H9 (cell line): Measurements from ENCODE around the gene PCSK6. TPM values are rescaled to one million over a fixed set of nuclear protein-coding genes. Genes with fewer than 3 reads are reported as not detected.

Source experiments
- DNase-seq: peaks from one replicate; pipeline ENCODE4 v3.0.0-alpha.2; 2017
- H2AFZ ChIP-seq: one replicate; pipeline ENCODE4 v1.6.1; 2013; ENCODE audit warnings: mild to moderate bottlenecking, low read length, control low read depth, moderate library complexity
- H2AK5ac ChIP-seq: 2 replicates; pipeline ENCODE4 v1.6.1; 2013; ENCODE audit warnings: low read length, control low read depth, mixed read lengths; ENCODE audit not compliant: insufficient read length
- H2BK120ac ChIP-seq: one replicate; pipeline ENCODE4 v1.6.1; 2013; ENCODE audit warnings: low read depth, mild to moderate bottlenecking, low read length, control low read depth, inconsistent platforms; ENCODE audit not compliant: poor library complexity, severe bottlenecking
- H2BK12ac ChIP-seq: 2 replicates; pipeline ENCODE4 v1.6.1; 2013; ENCODE audit warnings: low read length, control low read depth, mixed read lengths, low read depth; ENCODE audit not compliant: insufficient read length
- H2BK15ac ChIP-seq: 2 replicates; pipeline ENCODE4 v1.6.1; 2013; ENCODE audit warnings: low read depth, low read length, control low read depth
- H2BK20ac ChIP-seq: one replicate; pipeline ENCODE4 v1.6.1; 2013; ENCODE audit warnings: low read depth, mild to moderate bottlenecking, low read length, control low read depth, inconsistent platforms; ENCODE audit not compliant: poor library complexity, severe bottlenecking
- H2BK5ac ChIP-seq: 2 replicates; pipeline ENCODE4 v1.6.1; 2013; ENCODE audit warnings: low read length, control low read depth, mixed read lengths; ENCODE audit not compliant: insufficient read length
- H3K14ac ChIP-seq: 2 replicates; pipeline ENCODE4 v1.6.1; 2013; ENCODE audit warnings: low read length, control low read depth; ENCODE audit not compliant: insufficient read depth
- H3K18ac ChIP-seq: 2 replicates; pipeline ENCODE4 v1.6.1; 2013; ENCODE audit warnings: low read depth, mild to moderate bottlenecking, mixed read lengths, low read length, control low read depth; ENCODE audit not compliant: insufficient read length
- H3K23ac ChIP-seq: 2 replicates; pipeline ENCODE4 v1.6.1; 2013; ENCODE audit warnings: low read length, control low read depth, mixed read lengths, low read depth; ENCODE audit not compliant: insufficient read length
- H3K23me2 ChIP-seq: 2 replicates; pipeline ENCODE4 v1.6.1; 2013; ENCODE audit warnings: low read depth, mild to moderate bottlenecking, mixed read lengths, low read length, control low read depth; ENCODE audit not compliant: insufficient read length, poor library complexity, severe bottlenecking
- H3K27ac ChIP-seq: 2 replicates; pipeline ENCODE4 v1.5.1; 2013; ENCODE audit warnings: low read length, control low read depth, mixed read lengths, low read depth; ENCODE audit not compliant: insufficient read length
- H3K27me3 ChIP-seq: 2 replicates; pipeline ENCODE4 v1.6.1; 2013; ENCODE audit warnings: low read length, control low read depth, inconsistent platforms; ENCODE audit not compliant: insufficient read depth
- H3K4ac ChIP-seq: 2 replicates; pipeline ENCODE4 v1.6.1; 2013; ENCODE audit warnings: low read depth, mild to moderate bottlenecking, control low read depth, inconsistent platforms, low read length, moderate library complexity
- H3K4me1 ChIP-seq: 2 replicates; pipeline ENCODE4 v1.6.1; 2013; ENCODE audit warnings: low read length, control low read depth, inconsistent platforms; ENCODE audit not compliant: insufficient read depth
- H3K4me2 ChIP-seq: 2 replicates; pipeline ENCODE4 v1.6.1; 2013; ENCODE audit warnings: low read length, control low read depth, mixed read lengths; ENCODE audit not compliant: insufficient read length, insufficient read depth
- H3K56ac ChIP-seq: 2 replicates; pipeline ENCODE4 v1.6.1; 2013; ENCODE audit warnings: low read depth, mild to moderate bottlenecking, mixed read lengths, low read length, control low read depth; ENCODE audit not compliant: insufficient read length
- H3K79me1 ChIP-seq: 2 replicates; pipeline ENCODE4 v1.6.1; 2013; ENCODE audit warnings: low read depth, mild to moderate bottlenecking, moderate library complexity, low read length, control low read depth, inconsistent platforms; ENCODE audit not compliant: insufficient read depth, poor library complexity, severe bottlenecking
- H3K79me2 ChIP-seq: 2 replicates; pipeline ENCODE4 v1.6.1; 2013; ENCODE audit warnings: low read length, control low read depth, inconsistent platforms; ENCODE audit not compliant: insufficient read depth
- H3K9ac ChIP-seq: 2 replicates; pipeline ENCODE4 v1.6.1; 2013; ENCODE audit warnings: low read length, control low read depth, mixed read lengths; ENCODE audit not compliant: insufficient read length; ENCODE audit errors: extremely low read depth
- H3K9me3 ChIP-seq: one replicate; pipeline ENCODE4 v1.6.1; 2013; ENCODE audit warnings: low read depth, low read length, inconsistent platforms; ENCODE audit not compliant: control insufficient read depth
- H3T11ph ChIP-seq: one replicate; pipeline ENCODE4 v1.6.1; 2013; ENCODE audit warnings: mild to moderate bottlenecking, low read length, control low read depth, inconsistent platforms
- H4K20me1 ChIP-seq: one replicate; pipeline ENCODE4 v1.6.1; 2013; ENCODE audit not compliant: control insufficient read depth, insufficient read length, insufficient read depth
- H4K5ac ChIP-seq: 2 replicates; pipeline ENCODE4 v1.6.1; 2013; ENCODE audit warnings: low read depth, mild to moderate bottlenecking, mixed read lengths, low read length, control low read depth; ENCODE audit not compliant: insufficient read length
- H4K8ac ChIP-seq: replicated peaks from 2 replicates; pipeline ENCODE4 v1.6.1; 2013; ENCODE audit warnings: low read length, control low read depth, mixed read lengths, low read depth; ENCODE audit not compliant: insufficient read length
- H4K91ac ChIP-seq: 2 replicates; pipeline ENCODE4 v1.6.1; 2013; ENCODE audit warnings: low read depth, mild to moderate bottlenecking, moderate library complexity, mixed read lengths, low read length, control low read depth; ENCODE audit not compliant: insufficient read length
- H3K27ac Mint-ChIP-seq, 3 experiments: 2 replicates in 2 of 3; 3 replicates in 1 of 3; pipeline ENCODE4 v1.8.0; 2020 to 2021; ENCODE audit warnings: mixed read lengths in 3 of 3, mild to moderate bottlenecking in 1 of 3, moderate library complexity in 1 of 3
- H3K27me3 Mint-ChIP-seq: 2 replicates; pipeline ENCODE4 v1.8.0; 2021; ENCODE audit warnings: low read depth, mild to moderate bottlenecking, moderate library complexity, mixed read lengths
- H3K36me3 Mint-ChIP-seq, 3 experiments: 2 replicates in 2 of 3; 3 replicates in 1 of 3; pipeline ENCODE4 v1.8.0; 2020 to 2021; ENCODE audit warnings: low read depth in 3 of 3, mixed read lengths in 3 of 3; ENCODE audit not compliant: insufficient read depth in 1 of 3
- H3K4me1 Mint-ChIP-seq, 2 experiments: 2 replicates each; pipeline ENCODE4 v1.8.0; 2020; ENCODE audit warnings: mixed read lengths in 2 of 2
- H3K4me3 Mint-ChIP-seq, 2 experiments: 2 replicates in 1 of 2; 3 replicates in 1 of 2; pipeline ENCODE4 v1.8.0; 2020 to 2021; ENCODE audit warnings: mild to moderate bottlenecking in 2 of 2, mixed read lengths in 2 of 2, moderate library complexity in 1 of 2
- H3K9me3 Mint-ChIP-seq, 2 experiments: 2 replicates in 1 of 2; 3 replicates in 1 of 2; pipeline ENCODE4 v1.8.0; 2020; ENCODE audit warnings: mild to moderate bottlenecking in 2 of 2, mixed read lengths in 2 of 2, moderate library complexity in 1 of 2
- CTCF ChIP-seq: fragments of 200-600 bp; sonication (generic); conservative IDR thresholded peaks from 3 replicates; pipeline ENCODE4 v1.8.0; 2021; ENCODE audit warnings: antibody characterized with exemption, mild to moderate bottlenecking
- WGBS: extraction: QIAGEN DNeasy Blood & Tissue Kit; methylation state at CpG from one replicate; pipeline ENCODE4 v1.1.7; 2013; ENCODE audit warnings: missing lambda C conversion rate, low lambda C conversion rate, mixed read lengths; ENCODE audit not compliant: insufficient read length; ENCODE audit errors: extremely low coverage; 5-methylcytosine and 5-hydroxymethylcytosine counted together
- total RNA-seq: library from RNA; stranded (reverse); gene quantifications from 2 replicates; pipeline ENCODE4 v1.2.1, GENCODE V29; 2021

Gene PCSK6
- total RNA-seq, 1 experiment from 2014 or later: 4.0 TPM

GRCh38 chr15:101390462-101390861, 99.0 kb downstream of the PCSK6 start:
- no peak for TF ChIP-seq CTCF

More at GRCh38 chr15:101390462-101390861, 99.0 kb downstream of the PCSK6 start:
- H3K4me1 ChIP-seq: no peaks in the 10 kb centered on the region
- no peak overlapping the region for H3K14ac ChIP-seq
- H3K23me2 ChIP-seq: no peaks in the 10 kb centered on the region
- H3K23ac ChIP-seq: no peak overlapping the region
- no peak overlapping the region for H4K8ac ChIP-seq
- Mint-ChIP-seq H3K27ac (no peak overlapping the region; a peak in 1 of 7 replicates), H3K4me3 (no peak overlapping the region), H3K9me3 (no peaks in the 10 kb centered on the region), H3K36me3 (no peaks in the 10 kb centered on the region), H3K4me1 (peaks cover 0 to 8% of the 10 kb centered on the region in 2 experiments; a peak in 3 of 4 replicates), H3K27me3 (peaks cover 4% of the 10 kb centered on the region; the same call in 1 of the 2 replicates)
- no peak overlapping the region for H4K91ac ChIP-seq
- no peak overlapping the region for H2BK20ac ChIP-seq
- WGBS: no CpG with 5 or more reads among the region's 8 CpGs
- H4K20me1 ChIP-seq: no peaks in the 10 kb centered on the region
- no peak overlapping the region for H3K18ac ChIP-seq
- no peak overlapping the region for H3T11ph ChIP-seq
- H3K56ac ChIP-seq: no peak overlapping the region
- H3K79me2 ChIP-seq: no peaks in the 10 kb centered on the region
- H3K27me3 ChIP-seq: no peaks in the 10 kb centered on the region
- H3K27ac ChIP-seq: no peak overlapping the region
- no peak overlapping the region for H3K4ac ChIP-seq
- no peak overlapping the region for H2AFZ ChIP-seq
- no peak overlapping the region for H2BK5ac ChIP-seq
- no peak overlapping the region for H2BK12ac ChIP-seq
- H3K9ac ChIP-seq: no peak overlapping the region
- no peak for DNase-seq
- H3K79me1 ChIP-seq: no peaks in the 10 kb centered on the region
- H2BK120ac ChIP-seq: no peak overlapping the region
- no peaks in the 10 kb centered on the region for H3K9me3 ChIP-seq
- H3K4me2 ChIP-seq: no peak overlapping the region
- no peak overlapping the region for H4K5ac ChIP-seq
- no peak overlapping the region for H2AK5ac ChIP-seq
- no peak overlapping the region for H2BK15ac ChIP-seq
